GM19467 (cell line): ENCODE measurements around the gene FBXL19.

Experiments used
- ATAC-seq: cut with Tn5 transposase; IDR thresholded peaks from one replicate; pipeline ENCODE4 v1.9.1; 2021; ENCODE audit warnings: mild to moderate bottlenecking, moderate library complexity; ENCODE audit not compliant: unreplicated experiment

Gene FBXL19

GRCh38 chr16:30894540-30895368, 28.6 kb upstream of the FBXL19 start:
- no peak for ATAC-seq

- ATAC-seq: no peak
Measured at GRCh38 chr16:30895627-30896260, 27.6 kb upstream of the FBXL19 start.

GRCh38 chr16:30896261-30896888, 27.0 kb upstream of the FBXL19 start, which contains the start of gene CTF1:
Gene CTF1, plus strand, starts transcription at chr16:30896614. Its CDS starts 30 bp downstream, at chr16:30896644.
- ATAC-seq: no peak

GRCh38 chr16:30896889-30897733, 26.3 kb upstream of the FBXL19 start:
- no peak for ATAC-seq

- ATAC-seq: no peak
Measured at GRCh38 chr16:30899794-30900193, 23.6 kb upstream of the FBXL19 start.

GRCh38 chr16:30900588-30900987, 22.8 kb upstream of the FBXL19 start:
- no peak for ATAC-seq

GRCh38 chr16:30901201-30902028, 22.0 kb upstream of the FBXL19 start:
- ATAC-seq: no peak

GRCh38 chr16:30902029-30902972, 21.1 kb upstream of the FBXL19 start:
- peak; percentile 48 for ATAC-seq

GRCh38 chr16:30903002-30903401, 20.4 kb upstream of the FBXL19 start:
- ATAC-seq: no peak

GRCh38 chr16:30903596-30903995, 19.8 kb upstream of the FBXL19 start:
- ATAC-seq: no peak

GRCh38 chr16:30904114-30904780, 19.1 kb upstream of the FBXL19 start:
- ATAC-seq: no peak

- ATAC-seq: no peak
Measured at GRCh38 chr16:30907064-30907463, 16.3 kb upstream of the FBXL19 start.

GRCh38 chr16:30910427-30911029, 12.8 kb upstream of the FBXL19 start:
- no peak for ATAC-seq

GRCh38 chr16:30912794-30913412, 10.5 kb upstream of the FBXL19 start:
- ATAC-seq: no peak

GRCh38 chr16:30914830-30915229, 8.5 kb upstream of the FBXL19 start:
- ATAC-seq: no peak

GRCh38 chr16:30918614-30919013, 4.8 kb upstream of the FBXL19 start:
- ATAC-seq: no peak

- no peak for ATAC-seq
Measured at GRCh38 chr16:30920891-30921290, 2.5 kb upstream of the FBXL19 start.

- no peak for ATAC-seq
Measured at GRCh38 chr16:30921459-30921747, 2.0 kb upstream of the FBXL19 start.
